KBM-7 (cell line): Measurements from ENCODE around the gene ARPC1A.
"Not testable (repeated sequence)": the region's sequence is repeated elsewhere in the genome, so short reads cannot be mapped to it uniquely, and the experiment has no call there.

ENCODE experiments used
- DNase-seq: peaks from one replicate; pipeline ENCODE4 v3.0.0-alpha.2; 2015
- in situ Hi-C: fragments of 300-500 bp; cut with MboI; formaldehyde crosslinking; loops from 2 replicates; pipeline ENCODE4 v1.14.3; 2020; ENCODE audit warnings: low sequenced_read_pairs, low pct_unique_long_range_greater_than_20kb, mixed read lengths

The ARPC1A gene

DNA sequence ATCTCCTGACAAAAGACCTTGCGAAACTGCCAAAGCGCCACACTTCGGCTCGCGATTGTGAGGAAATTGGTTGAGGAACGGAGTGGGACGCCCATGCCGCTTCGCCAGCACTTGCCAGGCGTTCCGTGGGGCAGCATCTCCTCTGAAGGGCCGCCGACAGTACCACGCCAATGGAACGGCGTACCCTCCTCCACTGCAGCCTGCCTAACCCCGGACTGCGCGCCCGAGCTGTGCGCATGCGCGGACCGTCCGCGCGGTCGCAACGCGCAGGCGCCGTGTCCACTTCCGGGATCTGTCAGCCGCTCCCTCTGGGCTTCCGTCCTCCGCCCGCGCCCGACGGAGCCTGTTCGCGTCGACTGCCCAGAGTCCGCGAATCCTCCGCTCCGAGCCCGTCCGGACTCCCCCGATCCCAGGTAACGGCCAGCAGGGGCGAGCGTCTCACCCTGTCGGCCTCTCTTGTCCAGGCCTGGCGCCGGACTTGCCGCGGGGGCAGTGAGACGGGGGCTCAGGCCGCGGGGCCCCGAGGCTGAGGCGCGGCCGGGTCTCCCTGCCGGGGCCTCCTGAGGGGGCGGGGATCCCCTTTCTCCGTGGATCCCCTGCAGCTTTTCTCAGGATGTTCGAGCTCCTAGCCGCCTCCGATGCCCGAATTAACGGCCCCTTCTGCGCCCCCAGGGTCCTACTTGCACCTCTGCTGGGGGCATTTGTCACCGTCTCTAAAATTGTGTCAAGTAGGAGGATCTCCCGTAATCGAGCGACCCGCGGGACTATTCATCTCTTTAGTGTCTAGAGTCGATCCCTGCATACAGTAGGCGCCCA is at the start of gene ARPC1A:
TSS of gene ARPC1A (plus strand) at position 307 of the 816 bp plus-strand sequence. CDS start 7,456 bp downstream, outside the sequence.
- peak; percentile 95 for DNase-seq
- in situ Hi-C loops = no loop called here

DNA sequence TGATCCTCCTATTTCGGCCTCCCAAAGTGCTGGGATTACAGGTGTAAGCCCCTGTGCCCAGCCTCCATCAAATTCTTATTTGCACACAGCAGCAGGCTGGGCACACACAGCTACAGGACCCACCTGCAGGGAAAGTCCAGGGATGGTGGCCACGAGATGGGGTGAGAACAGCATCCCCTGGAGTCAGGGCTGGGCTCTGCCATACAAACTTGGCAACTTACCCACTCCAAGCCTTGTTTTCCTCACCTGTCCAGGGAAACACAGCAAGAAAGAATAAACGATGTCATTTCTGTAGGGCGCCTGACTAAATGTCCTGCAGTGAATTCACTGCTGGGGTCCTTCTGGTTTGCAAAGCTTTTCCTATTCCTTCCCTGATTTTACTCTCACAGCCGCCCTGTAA is 47.5 kb upstream of the ARPC1A start:
- in situ Hi-C loops = no loop called here

DNA sequence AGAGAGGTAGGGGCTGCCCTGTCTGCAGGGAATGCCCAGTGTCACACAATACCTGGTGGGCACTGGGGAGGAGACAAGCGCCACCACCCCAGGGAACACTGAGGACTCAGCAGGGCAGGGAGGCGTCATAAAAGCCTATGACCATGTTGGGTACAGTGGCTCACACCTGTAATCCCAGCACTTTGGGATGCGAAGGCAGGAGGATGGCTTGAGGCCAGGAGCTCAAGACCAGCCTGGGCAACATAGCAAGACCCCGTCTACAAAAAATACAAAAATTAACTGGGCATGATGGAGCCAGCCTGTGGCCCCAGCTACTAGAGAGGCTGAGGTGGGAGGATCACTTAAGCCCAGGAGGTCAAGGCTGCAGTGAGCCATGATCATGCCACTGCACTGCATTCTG is 41.5 kb upstream of the ARPC1A start:
- in situ Hi-C loops, DNase-seq: not testable (repeated sequence)

More for the DNA sequence above, 47.5 kb upstream of the ARPC1A start:
- DNase-seq = no peak

GRCh38 chr7:99287779-99288534 is 37.7 kb upstream of the ARPC1A start:
- DNase-seq = no peak
- in situ Hi-C loops = no loop called here

DNA sequence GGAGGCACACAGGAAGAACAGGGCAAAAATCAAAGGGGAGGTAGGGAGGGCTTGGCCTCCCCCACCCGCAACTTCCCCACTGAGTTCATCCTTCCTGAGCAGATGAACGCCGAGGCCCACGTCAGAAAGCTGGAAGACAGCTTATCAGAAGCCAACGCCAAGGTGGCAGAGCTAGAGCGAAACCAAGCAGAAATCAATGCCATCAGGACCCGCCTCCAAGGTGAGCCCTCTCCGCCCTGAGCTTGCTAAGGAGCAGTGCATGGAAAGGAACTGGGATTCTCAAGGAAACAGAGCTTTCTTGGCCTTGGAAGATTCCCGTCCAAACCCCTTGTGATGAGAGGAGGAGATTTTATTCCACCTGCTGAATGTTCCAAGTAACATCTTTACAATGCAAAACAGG is 36.5 kb upstream of the ARPC1A start:
- in situ Hi-C loops = no loop called here
- DNase-seq = no peak

GRCh38 chr7:99290148-99290547 is 35.5 kb upstream of the ARPC1A start:
- in situ Hi-C loops, DNase-seq: not testable (repeated sequence)

- DNase-seq = no peak
- in situ Hi-C loops = no loop called here
Observed at GRCh38 chr7:99290980-99291607, 34.6 kb upstream of the ARPC1A start.

- in situ Hi-C loops = no loop called here
- DNase-seq = no peak
Observed at GRCh38 chr7:99292127-99292526, 33.6 kb upstream of the ARPC1A start.

GRCh38 chr7:99293167-99293566 is 32.5 kb upstream of the ARPC1A start:
- in situ Hi-C loops = no loop called here
- DNase-seq = no peak

DNA sequence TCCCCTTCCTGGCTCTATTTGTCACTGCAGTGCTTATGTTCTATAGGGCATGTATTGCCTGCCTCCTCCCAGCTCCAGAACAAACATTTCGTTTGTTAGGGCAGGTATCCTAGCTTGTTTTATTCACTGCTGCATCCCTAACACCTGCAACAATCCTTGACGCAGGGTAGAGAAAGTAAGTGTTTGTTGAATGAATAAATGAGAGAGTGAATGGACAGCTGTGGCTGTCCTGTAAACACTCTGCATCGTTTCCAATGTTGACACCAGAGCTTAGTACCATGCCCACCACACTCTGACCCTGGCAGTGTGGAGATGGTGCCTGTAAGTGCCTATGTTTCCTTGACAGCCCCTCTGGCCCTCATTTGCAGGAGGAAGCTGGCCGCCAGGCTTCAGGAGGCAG is 32.0 kb upstream of the ARPC1A start:
- DNase-seq = no peak
- in situ Hi-C loops = no loop called here

- in situ Hi-C loops = no loop called here
- no peak for DNase-seq
Observed at GRCh38 chr7:99296471-99296870, 29.2 kb upstream of the ARPC1A start.

DNA sequence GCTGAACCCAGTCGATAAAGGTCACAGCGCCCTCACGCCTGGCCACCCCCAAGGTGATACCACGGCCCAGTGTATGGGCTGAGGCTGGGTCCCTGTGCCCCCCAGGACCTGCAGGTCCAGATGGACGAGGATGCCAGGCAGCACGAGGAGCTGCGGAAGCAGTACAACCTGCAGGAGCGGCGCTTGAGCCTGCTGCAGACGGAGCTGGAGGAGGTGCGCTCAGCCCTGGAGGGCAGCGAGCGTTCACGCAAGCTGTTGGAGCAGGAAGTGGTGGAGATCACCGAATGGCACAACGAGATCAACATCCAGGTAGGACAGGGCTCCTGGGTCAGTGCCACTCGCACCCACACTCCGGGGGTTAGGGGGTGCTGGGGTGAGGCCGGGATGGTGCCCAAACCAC is 24.2 kb upstream of the ARPC1A start:
- in situ Hi-C loops = loop anchor here (25.0 kb wide), 1 partner anchor 264 kb away; no protein-coding TSS in a partner anchor
- DNase-seq = no peak

DNA sequence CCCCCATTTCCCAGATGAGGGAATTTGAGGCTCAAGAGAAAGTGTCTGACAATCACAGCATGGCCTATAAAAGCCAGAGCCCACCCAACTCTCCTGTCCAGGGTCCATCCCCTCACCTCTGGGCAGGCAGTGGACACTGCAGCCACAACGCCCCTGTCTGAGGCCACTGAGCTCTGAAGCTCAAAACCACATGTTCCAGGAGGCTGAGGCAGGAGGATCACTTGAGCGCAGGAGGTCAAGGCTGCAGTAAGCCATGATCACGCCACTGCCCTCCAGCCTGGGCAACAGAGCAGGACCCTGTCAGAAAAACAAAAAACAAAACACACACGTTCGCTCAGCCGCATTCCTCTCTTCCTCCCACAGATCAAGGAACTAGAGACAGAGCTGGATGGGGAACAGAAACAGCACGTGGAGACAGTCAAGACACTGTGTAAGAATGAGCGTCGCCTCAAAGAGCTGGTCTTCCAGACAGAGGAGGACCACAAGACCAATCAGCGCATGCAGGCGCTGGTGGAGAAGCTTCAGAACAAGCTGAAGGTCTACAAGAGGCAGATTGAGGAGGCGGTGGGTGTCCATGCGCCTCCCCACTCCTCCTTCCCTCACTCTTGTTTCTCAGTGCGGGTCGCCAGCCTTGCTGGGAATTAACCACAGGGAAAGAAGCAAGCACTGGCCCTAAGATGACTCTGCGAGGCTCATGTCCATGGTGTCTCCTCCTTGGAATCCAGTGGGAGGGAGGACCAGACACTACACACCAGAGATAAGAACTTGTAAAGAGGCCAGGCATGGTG is 20.0 kb upstream of the ARPC1A start:
- no peak for DNase-seq
- in situ Hi-C loops = loop anchor here (25.0 kb wide), 1 partner anchor 268 kb away; no protein-coding TSS in a partner anchor

DNA sequence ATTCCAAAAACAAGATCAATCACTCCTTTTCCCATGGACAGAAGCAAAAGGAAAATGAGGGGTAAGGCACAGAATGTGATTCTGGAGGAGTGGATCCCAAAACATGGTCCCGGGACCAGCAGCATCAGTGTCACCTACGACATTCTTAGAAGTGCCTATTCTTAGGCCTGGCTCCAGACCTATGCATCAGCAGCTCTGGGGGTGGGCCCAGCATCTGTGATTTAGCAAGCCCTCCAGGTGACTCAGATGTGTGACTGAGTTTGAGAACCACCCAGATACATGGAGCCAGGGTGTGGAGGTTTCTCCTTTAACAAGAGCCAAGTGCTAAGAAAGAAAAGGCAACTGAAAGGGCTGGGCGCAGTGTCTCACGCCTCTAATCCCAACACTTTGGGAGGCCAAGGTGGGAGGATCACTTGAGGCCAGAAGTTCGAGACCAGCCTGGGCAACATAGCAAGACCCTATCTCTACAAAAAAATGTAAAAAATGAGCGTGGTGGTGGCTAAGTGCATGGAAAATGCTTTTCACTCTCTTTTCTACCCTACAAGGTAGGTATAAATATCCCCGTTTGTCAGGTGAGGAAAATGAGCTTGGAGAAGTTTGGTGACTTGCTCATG is 17.1 kb upstream of the ARPC1A start:
- in situ Hi-C loops = loop anchor here (25.0 kb wide), 1 partner anchor 271 kb away; no protein-coding TSS in a partner anchor
- no peak for DNase-seq

- DNase-seq = no peak
Observed at GRCh38 chr7:99309111-99309510, 16.6 kb upstream of the ARPC1A start.

DNA sequence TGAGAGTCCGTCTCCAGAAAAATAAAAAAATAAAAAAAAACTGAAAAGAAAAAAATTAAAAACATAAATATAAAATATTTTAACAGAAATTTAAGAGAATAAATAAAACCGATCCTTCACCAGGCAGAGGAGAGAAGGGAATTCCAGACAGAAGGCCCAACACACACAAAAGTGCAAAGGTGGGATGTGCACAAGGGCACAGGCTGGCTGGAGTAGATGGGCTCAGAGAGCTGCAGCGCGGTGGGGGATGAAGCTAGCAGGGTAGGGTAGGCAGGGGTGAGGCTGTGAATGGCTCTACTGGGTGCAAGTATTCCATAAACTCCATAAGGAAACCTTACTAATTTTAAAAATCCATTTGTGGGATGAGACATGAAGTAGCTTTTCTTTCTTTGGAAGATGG is 15.7 kb upstream of the ARPC1A start:
- in situ Hi-C loops = loop anchor here (25.0 kb wide), 1 partner anchor 273 kb away; no protein-coding TSS in a partner anchor

More at GRCh38 chr7:99309111-99309510, 16.6 kb upstream of the ARPC1A start:
- in situ Hi-C loops = loop anchor here (25.0 kb wide), 1 partner anchor 272 kb away; no protein-coding TSS in a partner anchor

DNA sequence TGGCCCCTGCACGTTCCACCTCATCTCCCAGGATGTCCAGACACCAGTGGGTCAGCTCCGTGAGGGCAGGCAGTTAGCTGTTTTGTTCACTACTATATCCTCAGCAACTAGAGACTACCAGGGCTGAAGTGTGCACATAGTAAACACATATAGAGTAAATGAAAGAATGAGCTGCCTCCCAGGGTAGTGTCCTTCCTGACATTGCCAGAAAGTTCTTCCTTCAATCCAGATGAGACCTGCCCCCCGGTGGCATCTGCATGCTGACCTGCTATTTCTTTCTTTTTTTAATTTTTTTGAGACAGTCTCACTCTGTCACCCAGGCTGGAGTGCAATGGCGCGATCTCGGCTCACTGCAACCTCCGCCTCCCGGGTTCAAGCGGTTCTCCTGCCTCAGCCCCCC is 14.0 kb upstream of the ARPC1A start:
- in situ Hi-C loops = loop anchor here (25.0 kb wide), 1 partner anchor 274 kb away; no protein-coding TSS in a partner anchor
- no peak for DNase-seq

More for the DNA sequence above, 15.7 kb upstream of the ARPC1A start:
- DNase-seq = no peak
